GM21367 (cell line): ENCODE results near the gene SLC25A27.

Experiments used
- ATAC-seq: cut with Tn5 transposase; IDR thresholded peaks from one replicate; pipeline ENCODE4 v1.9.1; 2021; ENCODE audit not compliant: unreplicated experiment

Gene SLC25A27

DNA sequence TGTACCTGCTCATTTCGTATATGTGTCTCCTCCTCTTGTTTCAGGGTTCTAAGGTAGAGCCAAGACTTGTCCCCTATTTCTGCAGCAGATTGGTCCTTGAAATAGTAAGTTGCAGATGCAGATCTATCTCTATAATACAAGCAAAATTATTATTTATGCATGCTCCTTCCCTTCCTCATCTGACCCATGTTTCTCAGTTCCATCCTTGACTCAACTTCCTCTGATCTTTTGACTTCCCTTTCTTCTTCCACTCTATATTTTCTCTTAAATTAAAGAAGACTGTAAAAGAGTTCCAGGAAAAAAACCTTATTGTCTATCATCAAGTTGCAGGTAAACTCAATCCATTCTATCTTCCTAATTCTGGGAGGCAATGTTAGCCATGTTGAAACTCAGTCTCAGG, 58.7 kb downstream of the SLC25A27 start:
- no peak for ATAC-seq

DNA sequence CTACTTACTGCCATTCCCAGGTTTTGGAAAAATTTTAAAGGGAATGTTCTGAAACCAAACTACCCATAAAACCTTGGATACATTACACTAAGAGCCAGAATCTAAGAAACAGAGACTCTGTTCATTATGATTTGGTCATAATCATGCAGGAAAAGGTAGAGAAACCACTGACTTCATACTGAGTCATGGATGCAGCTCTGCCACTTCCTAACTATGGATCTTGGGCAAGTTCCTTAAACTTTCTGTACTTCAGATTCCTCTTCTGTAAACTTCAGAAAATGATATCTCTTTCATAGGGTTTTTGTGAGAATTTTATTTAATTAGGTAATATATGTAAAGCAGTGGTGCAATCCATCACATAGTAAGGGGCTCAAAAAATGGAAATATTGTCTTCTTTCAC, 62.4 kb downstream of the SLC25A27 start:
- ATAC-seq: no peak

DNA sequence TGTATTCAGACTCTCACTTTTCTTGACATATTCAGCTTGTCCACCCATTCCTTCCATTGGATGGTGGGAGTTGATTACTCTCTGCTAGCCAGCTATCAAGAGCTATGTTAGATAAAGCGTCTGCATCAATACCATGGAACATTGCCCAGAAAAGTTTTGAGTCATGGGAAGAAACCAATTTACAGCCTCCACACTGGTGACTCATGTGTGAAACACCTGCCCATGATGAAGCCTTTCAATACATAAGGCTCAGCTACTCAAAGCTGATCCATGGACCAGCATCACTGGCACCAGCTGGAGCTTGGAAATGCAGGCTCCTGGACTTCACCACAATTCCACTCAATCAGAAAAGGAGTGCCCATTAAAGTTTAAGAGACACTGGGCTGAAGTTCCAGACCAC, 66.3 kb downstream of the SLC25A27 start:
- ATAC-seq: no peak

DNA sequence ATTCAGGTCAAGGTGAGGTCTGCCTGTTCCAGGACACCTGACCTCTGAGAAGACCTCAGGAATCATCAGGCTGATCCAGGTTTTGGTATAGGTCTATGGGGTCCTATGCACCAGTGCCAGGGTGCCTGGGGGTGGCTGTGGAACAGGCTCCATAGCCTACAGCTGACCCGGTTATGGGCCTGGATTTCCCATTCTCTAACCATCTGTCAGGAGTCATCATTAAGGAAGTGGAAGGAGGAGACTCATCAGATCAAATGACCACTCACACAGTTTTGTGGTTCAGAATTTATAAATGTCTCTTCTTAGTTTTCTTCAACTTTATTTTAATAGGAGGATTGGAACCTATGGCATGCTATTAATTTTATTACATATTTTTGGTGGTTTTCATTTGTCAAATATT, 67.6 kb downstream of the SLC25A27 start:
- no peak for ATAC-seq
